Stimulated activated CD4-positive, alpha-beta T cell treated with anti-CD3 and anti-CD28 coated beads, Interleukin-4, amount 100 ng/mL, for 4 hours (primary cell): ENCODE results near the gene PCSK5.
"Not testable (repeated sequence)": the region's sequence is repeated elsewhere in the genome, so short reads cannot be mapped to it uniquely, and the experiment has no call there.

Experiments used
- DNase-seq, 2 experiments: peaks; one replicate each; pipeline ENCODE4 v3.0.0-alpha.2; 2020

The PCSK5 gene

DNA sequence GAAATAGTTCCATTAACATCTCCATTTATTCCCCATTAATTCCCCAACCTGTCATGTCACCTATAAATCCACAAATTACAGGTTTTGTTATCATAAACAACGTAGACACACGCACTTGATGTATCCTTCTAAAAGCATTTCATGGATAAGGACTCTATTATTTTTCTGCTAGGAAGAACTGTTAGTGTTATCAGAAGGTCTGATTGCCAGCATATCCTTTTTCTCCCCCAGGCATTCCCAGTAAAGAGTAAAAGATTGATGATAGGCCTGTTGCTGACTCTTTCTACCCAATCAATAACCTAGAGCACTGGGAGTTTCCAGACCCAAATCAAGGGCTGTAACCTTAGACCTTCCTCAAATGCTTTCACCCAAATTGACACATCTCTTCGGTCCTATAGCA lies 442.9 kb downstream of the PCSK5 start:
- DNase-seq: no peak

DNA sequence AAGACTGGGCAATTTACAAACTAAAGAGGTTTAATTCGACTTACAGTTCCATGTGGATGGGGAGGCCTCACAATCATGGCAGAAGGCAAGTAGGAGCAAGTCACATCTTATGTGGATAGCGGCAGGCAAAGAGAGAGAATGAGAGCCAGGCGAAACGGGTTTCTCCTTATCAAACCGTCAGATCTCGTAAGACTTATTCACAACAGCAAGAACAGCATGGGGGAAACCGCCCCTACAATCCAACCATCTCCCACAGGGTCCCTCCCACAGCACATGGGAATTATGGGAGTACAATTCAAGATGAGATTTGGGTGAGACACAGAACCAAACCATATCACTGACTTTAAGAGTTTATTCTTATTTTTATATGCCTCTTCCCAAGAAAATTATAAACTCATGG lies 443.5 kb downstream of the PCSK5 start:
- no peak for DNase-seq

DNA sequence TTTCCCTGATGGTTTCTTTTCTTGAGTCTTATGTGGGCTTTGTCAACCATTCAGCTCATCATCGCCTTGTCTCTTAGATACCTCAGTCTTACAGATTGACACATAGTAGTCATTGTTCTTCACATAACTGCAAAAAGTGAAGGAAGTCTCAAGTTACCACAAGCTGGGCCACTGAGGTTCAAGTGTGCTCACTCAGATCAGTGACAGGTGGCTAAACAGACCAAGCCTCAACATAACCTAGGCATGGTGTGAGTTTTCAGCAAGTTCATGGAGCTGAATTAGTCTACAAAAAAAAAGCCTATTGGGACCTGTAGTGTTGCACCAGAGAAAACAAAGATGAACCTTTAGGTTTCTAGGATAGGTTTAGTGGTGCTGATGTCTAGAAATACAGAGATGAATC lies 445.6 kb downstream of the PCSK5 start:
- DNase-seq: no peak

GRCh38 chr9:76338418-76338817 lies 447.9 kb downstream of the PCSK5 start:
- no peak for DNase-seq

DNA sequence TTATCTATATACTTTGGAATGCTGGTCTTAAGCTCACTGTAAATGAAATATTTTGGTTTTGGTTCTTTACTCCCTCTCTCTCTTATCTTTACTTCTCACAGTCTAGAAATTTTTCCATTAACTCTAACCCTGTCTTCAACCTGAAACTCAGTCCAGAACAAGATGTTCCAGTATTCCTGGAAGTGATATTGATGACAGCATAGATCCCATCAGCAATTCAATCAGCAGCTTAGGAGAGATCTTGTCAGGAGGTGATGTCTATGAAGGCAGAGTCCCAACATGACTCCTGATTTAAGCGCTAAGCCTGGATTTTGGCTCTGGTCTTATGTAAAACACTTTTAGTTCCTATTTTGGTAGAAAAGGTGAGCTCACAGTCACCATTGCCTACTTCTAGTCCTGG lies 451.1 kb downstream of the PCSK5 start:
- no peak for DNase-seq

GRCh38 chr9:76342201-76342600 lies 451.7 kb downstream of the PCSK5 start:
- no peak for DNase-seq

DNA sequence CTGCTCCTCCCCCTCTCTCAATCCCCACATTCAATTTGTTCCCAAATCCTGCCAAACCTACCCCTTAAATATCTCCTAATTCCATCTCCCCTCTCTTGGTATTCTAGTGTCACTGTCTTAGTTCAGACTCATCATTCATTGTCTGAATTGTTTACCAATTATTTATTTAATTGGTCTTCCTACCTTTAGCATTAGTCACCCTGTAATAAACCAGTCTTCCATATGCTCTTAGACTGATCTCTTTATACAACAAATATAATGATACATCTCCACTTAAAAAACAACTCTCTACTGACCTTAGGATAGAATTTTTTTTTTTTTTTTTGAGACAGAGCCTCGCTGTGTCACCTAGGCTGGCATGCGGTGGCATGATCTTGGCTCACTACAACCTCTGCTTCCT lies 452.4 kb downstream of the PCSK5 start:
- no peak for DNase-seq

GRCh38 chr9:76349865-76350264 lies 459.4 kb downstream of the PCSK5 start:
- no peak for DNase-seq

- no peak for DNase-seq
Measured at GRCh38 chr9:76351006-76351405, 460.5 kb downstream of the PCSK5 start.

- DNase-seq: no peak
Measured at GRCh38 chr9:76352026-76352620, 461.6 kb downstream of the PCSK5 start.

DNA sequence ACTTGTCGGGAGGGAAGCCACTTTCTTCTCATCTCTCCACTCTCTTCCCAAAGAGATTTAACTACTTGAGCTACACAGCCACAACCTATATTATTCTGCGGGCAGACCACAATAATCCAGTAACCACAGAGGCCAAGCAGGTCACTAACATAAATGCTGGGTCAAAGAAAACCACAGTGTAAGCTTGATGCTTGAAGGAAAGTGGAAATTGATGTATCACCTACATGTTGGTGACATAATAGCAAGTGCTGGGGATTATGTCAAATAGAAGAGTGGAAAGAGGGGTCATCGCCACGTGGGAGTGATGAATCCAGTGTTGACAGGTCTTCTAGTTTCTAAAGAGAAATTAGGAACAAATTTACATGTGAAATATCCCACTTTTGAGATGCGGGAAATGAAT lies 462.8 kb downstream of the PCSK5 start:
- no peak for DNase-seq

DNA sequence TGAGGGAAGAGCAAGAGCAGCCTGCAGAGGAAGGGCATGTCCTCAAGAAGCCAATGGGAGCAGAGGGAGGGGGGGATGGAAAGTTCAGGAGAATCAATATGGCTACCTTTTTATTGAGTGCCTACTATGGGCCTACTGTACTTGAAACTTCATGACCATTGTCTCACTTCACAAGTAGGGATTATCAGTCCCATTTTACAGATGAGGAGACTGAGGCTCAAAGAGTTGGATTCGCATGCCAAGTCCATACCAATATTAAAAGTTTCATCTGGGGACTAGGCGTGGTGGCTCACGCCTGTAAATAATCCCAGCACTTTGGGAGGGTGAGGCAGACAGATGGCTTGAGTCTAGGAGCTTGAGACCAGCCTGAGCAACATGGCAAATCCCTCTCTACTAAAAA lies 463.7 kb downstream of the PCSK5 start:
- no peak for DNase-seq

DNA sequence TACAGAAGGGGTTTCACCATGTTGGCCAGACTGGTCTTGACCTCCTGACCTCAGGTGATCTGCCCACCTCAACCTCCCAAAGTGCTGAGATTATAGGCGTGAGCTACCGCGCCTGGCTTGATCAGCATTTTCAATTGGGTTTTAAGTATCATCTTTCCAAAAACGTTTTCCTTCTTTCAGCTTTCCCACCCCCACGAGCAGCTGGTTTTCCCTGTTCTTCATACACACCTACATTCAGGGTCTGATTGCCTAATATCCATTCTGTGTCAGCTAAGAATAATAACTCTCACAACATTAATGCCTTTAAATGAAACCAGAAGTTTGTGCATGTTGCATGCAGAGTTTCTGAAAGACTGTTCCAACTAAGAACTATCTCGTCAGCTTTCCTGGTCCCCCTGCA lies 465.4 kb downstream of the PCSK5 start:
- no peak for DNase-seq

DNA sequence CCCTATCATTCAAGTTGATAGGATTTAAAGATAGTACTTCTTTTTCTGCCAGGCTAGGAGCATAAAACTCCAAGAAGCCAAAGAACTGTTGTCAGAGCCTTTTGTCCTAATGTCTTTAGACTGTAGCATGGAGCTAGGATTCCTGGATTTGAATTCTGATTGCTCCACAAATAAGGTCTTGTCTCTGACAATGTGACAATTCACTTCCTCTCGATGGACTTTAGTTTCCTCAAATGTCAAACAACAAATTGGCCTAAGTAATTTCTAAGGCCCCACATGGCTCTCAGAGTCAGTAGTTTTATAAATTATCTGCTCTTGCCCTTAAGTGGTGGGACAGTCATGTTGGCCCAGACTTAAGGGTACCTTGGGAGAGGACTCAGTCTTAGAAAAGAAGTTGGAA lies 467.1 kb downstream of the PCSK5 start:
- no peak for DNase-seq

- no peak for DNase-seq
Measured at GRCh38 chr9:76358628-76359280, 468.3 kb downstream of the PCSK5 start.

DNA sequence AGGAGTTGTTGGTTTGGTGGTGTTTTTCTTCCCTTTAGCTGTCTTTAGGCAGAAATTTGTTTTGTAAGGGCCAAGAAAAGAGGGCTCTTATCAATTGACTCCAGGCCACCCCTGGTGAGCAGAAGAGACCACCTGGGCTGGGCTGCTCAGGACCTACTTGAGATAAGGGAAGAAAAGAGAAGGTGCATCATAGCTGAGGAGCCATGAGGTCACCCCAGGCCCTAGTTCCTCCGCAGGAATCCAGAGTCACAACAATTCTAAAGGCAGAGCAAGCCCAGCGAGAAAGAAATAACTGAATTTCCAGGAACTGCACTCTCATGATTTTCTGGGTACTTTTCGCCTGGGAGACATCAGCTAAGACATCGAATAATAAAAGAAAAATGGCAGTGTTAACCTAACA lies 468.9 kb downstream of the PCSK5 start:
- no peak for DNase-seq

GRCh38 chr9:76359766-76360165 lies 469.3 kb downstream of the PCSK5 start:
- no peak for DNase-seq

DNA sequence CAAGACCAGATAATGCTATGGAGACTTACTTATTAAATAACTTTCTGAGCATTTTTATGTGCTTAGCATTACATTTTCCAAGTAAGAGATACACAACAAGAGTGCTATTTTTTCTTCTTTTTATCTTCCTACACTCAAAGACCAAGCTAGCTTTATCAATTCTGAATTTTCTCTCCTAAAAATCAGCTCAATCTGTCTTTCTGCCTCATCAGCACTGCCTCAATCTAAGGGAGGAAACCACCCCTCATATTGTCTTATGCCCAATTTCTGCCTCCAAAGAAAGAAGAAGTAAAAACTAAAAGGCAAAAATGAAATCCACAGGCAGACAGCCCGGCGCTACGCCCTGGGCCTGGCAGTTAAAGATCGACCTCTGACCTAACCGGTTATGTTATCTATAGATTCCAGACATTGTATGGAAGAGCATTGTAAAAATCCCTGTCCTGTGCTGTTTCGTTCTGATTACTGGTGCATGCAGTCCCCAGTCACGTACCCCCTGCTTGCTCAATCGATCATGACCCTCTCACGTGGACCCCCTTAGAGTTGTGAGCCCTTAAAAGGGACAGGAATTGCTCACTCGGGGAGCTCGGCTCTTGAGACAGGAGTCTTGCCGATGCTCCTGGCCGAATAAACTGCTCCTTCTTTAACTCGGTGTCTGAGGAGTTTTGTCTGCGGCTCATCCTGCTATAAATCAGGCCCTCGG lies 472.0 kb downstream of the PCSK5 start:
- not testable (repeated sequence) for DNase-seq

DNA sequence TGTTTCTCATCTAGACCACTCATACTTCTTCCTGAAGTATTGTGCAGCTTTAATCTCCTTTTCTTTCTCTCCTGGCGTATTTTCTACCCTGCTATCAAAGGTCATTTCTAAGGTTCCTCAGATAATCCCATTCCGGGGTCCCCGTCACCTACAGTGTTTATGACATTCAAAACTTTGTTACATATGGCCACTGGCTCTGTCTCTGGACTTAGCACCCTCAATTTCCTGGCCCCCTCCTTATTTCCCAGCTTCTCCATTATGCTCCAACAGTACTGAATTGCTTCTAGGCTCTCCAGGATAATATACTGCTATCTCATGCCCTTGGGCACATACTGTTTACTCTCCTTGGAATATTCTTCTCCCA lies 472.5 kb downstream of the PCSK5 start:
- no peak for DNase-seq

DNA sequence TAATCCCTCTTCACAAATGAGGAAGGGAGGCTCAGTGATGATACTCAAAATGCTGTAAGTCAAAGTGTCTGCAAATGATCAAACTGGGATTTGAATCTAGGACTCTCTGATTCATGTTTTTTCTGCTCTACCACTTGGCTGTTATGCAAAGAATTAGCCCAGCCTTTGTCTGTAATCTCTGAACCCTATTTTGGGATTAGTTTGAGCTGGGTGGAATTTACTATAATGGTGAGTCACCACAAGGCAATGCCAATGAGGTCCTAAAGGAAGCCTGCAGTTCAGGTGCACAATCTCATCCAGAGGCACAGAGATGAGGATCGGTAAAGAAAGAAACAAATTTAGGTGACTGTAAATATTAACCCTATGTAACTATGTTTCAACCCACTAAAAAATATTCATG lies 474.6 kb downstream of the PCSK5 start:
- no peak for DNase-seq

DNA sequence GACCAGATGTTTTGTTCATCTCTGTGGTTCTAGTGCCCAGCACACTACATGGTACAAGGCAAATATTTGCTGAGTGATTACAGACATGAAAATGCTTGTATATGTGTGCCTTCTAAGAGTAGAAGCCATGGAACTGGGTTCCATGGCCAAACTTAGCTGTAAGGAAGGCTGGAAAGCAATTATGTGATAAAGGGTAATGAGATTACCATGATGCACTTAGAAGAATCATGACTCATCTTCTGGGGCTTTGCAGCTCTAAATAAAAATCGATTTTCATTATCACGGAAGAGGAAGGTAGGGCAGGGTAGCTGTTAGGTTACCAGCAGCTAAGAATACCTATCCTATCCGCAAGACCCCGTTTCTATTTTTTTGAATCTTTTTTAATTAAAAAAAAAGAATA lies 475.8 kb downstream of the PCSK5 start:
- DNase-seq: no peak

DNA sequence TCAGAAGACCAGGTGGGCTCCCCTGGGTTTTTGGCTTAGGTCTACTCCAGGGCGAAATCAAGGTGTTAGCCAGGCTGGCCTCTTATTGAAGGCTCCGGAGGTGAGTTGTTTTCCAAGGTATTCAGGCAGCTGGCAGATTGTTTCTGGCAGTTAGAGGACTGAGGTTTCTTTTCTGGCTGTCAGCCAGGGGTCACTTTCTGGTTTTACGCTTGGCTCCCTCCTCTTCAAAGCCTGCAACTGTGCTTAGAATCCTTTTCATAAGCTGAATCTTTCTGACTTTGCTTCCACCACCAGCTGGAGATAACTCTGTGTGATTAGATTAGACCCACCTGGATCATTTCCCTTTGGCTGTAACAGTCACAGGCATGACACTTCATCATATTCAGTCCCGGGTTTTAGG lies 479.1 kb downstream of the PCSK5 start:
- no peak for DNase-seq

GRCh38 chr9:76370396-76371023 lies 480.0 kb downstream of the PCSK5 start:
- no peak for DNase-seq

GRCh38 chr9:76371901-76372300 lies 481.4 kb downstream of the PCSK5 start:
- no peak for DNase-seq
